Neural progenitor cell (in vitro differentiated cells): ENCODE results near the gene PREX1.

ENCODE experiments used
- CTCF ChIP-seq: fragments of 200-600 bp; sonication (generic); IDR thresholded peaks from 2 replicates; pipeline ENCODE4 v1.5.1; 2017; ENCODE audit warnings: antibody characterized with exemption, mild to moderate bottlenecking
- EZH2phosphoT487 ChIP-seq: fragments of 200-600 bp; sonication (generic); IDR thresholded peaks from 2 replicates; pipeline ENCODE4 v1.6.1; 2017; ENCODE audit warnings: antibody characterized with exemption

GRCh38 chr20:48620154-48620506 is 207.7 kb downstream of the PREX1 start:
- TF ChIP-seq CTCF, result no peak
- TF ChIP-seq EZH2phosphoT487, result no peak
